IMR-90 (cell line): ENCODE results near the gene MARCHF2. TPM values are rescaled to one million over a fixed set of nuclear protein-coding genes. Genes with fewer than 3 reads are reported as not detected.

ENCODE experiments used
- ATAC-seq: fragments of 200-7000 bp; cut with Tn5 transposase; 2 replicates; pipeline ENCODE4 v1.9.1; 2020; ENCODE audit warnings: low read depth, mild to moderate bottlenecking, moderate library complexity
- BruUV-seq: library from RNA; stranded (reverse); fragments of 400-500 nt; replicated peaks from 2 replicates; lab custom pipeline; 2021; lab: Mats Ljungman, UMichigan
- CTCF ChIA-PET: fragments of 300-600 bp; formaldehyde crosslinking; extraction: SDS; loops from one replicate; lab custom pipeline; 2021; ENCODE audit warnings: antibody characterized with exemption; lab: Yijun Ruan, JAX
- POLR2A ChIA-PET: fragments of 300-600 bp; sonication (Branson Sonifier 250); formaldehyde crosslinking; loops from one replicate; lab custom pipeline; 2022; ENCODE audit warnings: antibody characterized with exemption; ENCODE audit not compliant: unreplicated experiment; lab: Charles Lee
- DNase-seq: peaks from one replicate; pipeline ENCODE4 v3.0.0; 2013
- H2AFZ ChIP-seq: replicated peaks from 2 replicates; pipeline ENCODE3; 2013; ENCODE audit warnings: low read length, mild to moderate bottlenecking; ENCODE audit not compliant: poor library complexity
- H2AK5ac ChIP-seq: 2 replicates; pipeline ENCODE4 v1.6.1; 2013; ENCODE audit warnings: low read depth, low read length, inconsistent platforms
- H2AK9ac ChIP-seq: replicated peaks from 2 replicates; pipeline ENCODE3; 2013; ENCODE audit warnings: mild to moderate bottlenecking, low read depth, low read length, moderate library complexity; ENCODE audit not compliant: poor library complexity
- H2BK120ac ChIP-seq: 2 replicates; pipeline ENCODE4 v1.6.1; 2013; ENCODE audit warnings: low read depth, low read length, inconsistent platforms
- H2BK15ac ChIP-seq: 3 replicates; pipeline ENCODE4 v1.6.1; 2013; ENCODE audit warnings: low read depth, low read length, inconsistent platforms
- H2BK20ac ChIP-seq: 2 replicates; pipeline ENCODE4 v1.6.1; 2013; ENCODE audit warnings: low read depth, mild to moderate bottlenecking, inconsistent platforms, low read length, moderate library complexity
- H2BK5ac ChIP-seq: 2 replicates; pipeline ENCODE4 v1.6.1; 2013; ENCODE audit warnings: mild to moderate bottlenecking, low read depth, low read length, inconsistent platforms; ENCODE audit not compliant: poor library complexity, severe bottlenecking
- H3K14ac ChIP-seq: replicated peaks from 2 replicates; pipeline ENCODE4 v1.6.1; 2013; ENCODE audit warnings: low read depth, low read length, inconsistent platforms
- H3K18ac ChIP-seq: 2 replicates; pipeline ENCODE4 v1.6.1; 2013; ENCODE audit warnings: low read depth, low read length, control low read depth
- H3K23ac ChIP-seq: 2 replicates; pipeline ENCODE4 v1.6.1; 2013; ENCODE audit warnings: low read depth, low read length, inconsistent platforms
- H3K27ac ChIP-seq: 2 replicates; pipeline ENCODE4 v1.5.1; 2013; ENCODE audit warnings: mild to moderate bottlenecking, control low read depth, low read length; ENCODE audit not compliant: insufficient read depth
- H3K27me3 ChIP-seq: 2 replicates; pipeline ENCODE4 v1.6.1; 2013; ENCODE audit warnings: low read length; ENCODE audit not compliant: control insufficient read depth, insufficient read depth
- H3K36me3 ChIP-seq: 2 replicates; pipeline ENCODE4 v1.6.1; 2013; ENCODE audit warnings: low read length, mixed read lengths; ENCODE audit not compliant: control insufficient read depth, insufficient read depth
- H3K4ac ChIP-seq: 2 replicates; pipeline ENCODE4 v1.6.1; 2013; ENCODE audit warnings: low read depth, low read length, inconsistent platforms
- H3K4me1 ChIP-seq: 2 replicates; pipeline ENCODE4 v1.6.1; 2013; ENCODE audit warnings: low read length, mixed read lengths; ENCODE audit not compliant: control insufficient read depth, insufficient read depth
- H3K4me2 ChIP-seq: 2 replicates; pipeline ENCODE4 v1.6.1; 2013; ENCODE audit warnings: low read depth, mild to moderate bottlenecking, control low read depth, low read length, moderate library complexity
- H3K4me3 ChIP-seq: 2 replicates; pipeline ENCODE4 v1.5.1; 2013; ENCODE audit warnings: low read depth, mild to moderate bottlenecking, control low read depth, low read length, moderate library complexity; ENCODE audit not compliant: insufficient read depth
- H3K56ac ChIP-seq: 2 replicates; pipeline ENCODE4 v1.6.1; 2013; ENCODE audit warnings: low read length, inconsistent platforms; ENCODE audit not compliant: insufficient read depth; ENCODE audit errors: extremely low read depth
- H3K79me1 ChIP-seq, 2 experiments: 2 replicates each; pipeline ENCODE4 v1.6.1; 2013; ENCODE audit warnings: low read length in 2 of 2, inconsistent platforms in 1 of 2, low read depth in 1 of 2
- H3K9ac ChIP-seq: 2 replicates; pipeline ENCODE4 v1.6.1; 2013; ENCODE audit warnings: low read depth, low read length, control low read depth
- H3K9me1 ChIP-seq: 2 replicates; pipeline ENCODE4 v1.6.1; 2013; ENCODE audit warnings: low read length, inconsistent platforms; ENCODE audit not compliant: insufficient read depth
- H3K9me3 ChIP-seq: 2 replicates; pipeline ENCODE4 v1.6.1; 2013; ENCODE audit warnings: low read length; ENCODE audit not compliant: control insufficient read depth, insufficient read depth
- H4K20me1 ChIP-seq: 2 replicates; pipeline ENCODE4 v1.6.1; 2013; ENCODE audit warnings: low read length, inconsistent platforms; ENCODE audit not compliant: insufficient read depth
- H4K5ac ChIP-seq: 2 replicates; pipeline ENCODE4 v1.6.1; 2013; ENCODE audit warnings: mild to moderate bottlenecking, low read depth, low read length, control low read depth
- H4K8ac ChIP-seq, 2 experiments: 2 replicates each; pipeline ENCODE4 v1.6.1; 2013; ENCODE audit warnings: low read depth in 2 of 2, low read length in 2 of 2, control low read depth in 1 of 2, inconsistent platforms in 1 of 2
- H4K91ac ChIP-seq: 2 replicates; pipeline ENCODE4 v1.6.1; 2013; ENCODE audit warnings: low read depth, low read length, inconsistent platforms; ENCODE audit not compliant: insufficient read depth
- CHD1 ChIP-seq: IDR thresholded peaks from 2 replicates; pipeline ENCODE4 v1.6.1; 2012; ENCODE audit warnings: low read depth, low read length, improper control_type of control experiment
- CTCF ChIP-seq: conservative IDR thresholded peaks from 2 replicates; pipeline ENCODE4 v1.5.1; 2012; ENCODE audit warnings: mild to moderate bottlenecking, low read depth, low read length, improper control_type of control experiment
- ELK1 ChIP-seq: fragments of 150-350 bp; IDR thresholded peaks from 2 replicates; pipeline ENCODE4 v1.6.1; 2016; ENCODE audit warnings: low read depth, mild to moderate bottlenecking, low read length, moderate library complexity, borderline replicate concordance
- FOS ChIP-seq: fragments of 150-350 bp; IDR thresholded peaks from 2 replicates; pipeline ENCODE4 v1.6.1; 2016; ENCODE audit warnings: low read depth, low read length
- MAFK ChIP-seq: IDR thresholded peaks from 2 replicates; pipeline ENCODE4 v1.6.1; 2012; ENCODE audit warnings: low read depth, low read length, improper control_type of control experiment
- MAZ ChIP-seq: IDR thresholded peaks from 2 replicates; pipeline ENCODE4 v1.6.1; 2012; ENCODE audit warnings: low read depth, mild to moderate bottlenecking, low read length, improper control_type of control experiment, moderate library complexity, borderline replicate concordance
- MXI1 ChIP-seq: IDR thresholded peaks from 2 replicates; pipeline ENCODE4 v1.6.1; 2012; ENCODE audit warnings: low read depth, mild to moderate bottlenecking, low read length, moderate library complexity, borderline replicate concordance
- NFE2L2 ChIP-seq: fragments of 150-350 bp; IDR thresholded peaks from 2 replicates; pipeline ENCODE4 v1.6.1; 2016; ENCODE audit warnings: low read depth, mild to moderate bottlenecking, low read length
- POLR2A ChIP-seq: IDR thresholded peaks from 2 replicates; pipeline ENCODE4 v1.6.1; 2012; ENCODE audit warnings: mild to moderate bottlenecking, low read depth, low read length
- RFX5 ChIP-seq: IDR thresholded peaks from 2 replicates; pipeline ENCODE4 v1.8.0; 2012; ENCODE audit warnings: low read depth, mild to moderate bottlenecking, low read length, moderate library complexity
- USF2 ChIP-seq: fragments of 150-350 bp; IDR thresholded peaks from 2 replicates; pipeline ENCODE4 v1.6.1; 2017; ENCODE audit warnings: mild to moderate bottlenecking, antibody characterized with exemption, low read length, low read depth
- WGBS, 2 experiments: methylation state at CpG; one replicate each; pipeline versions ENCODE4 v1.1.5 to v1.1.7; 2013; ENCODE audit warnings: missing lambda C conversion rate in 2 of 2; ENCODE audit not compliant: insufficient read length in 1 of 2; ENCODE audit errors: extremely low coverage in 2 of 2; 5-methylcytosine and 5-hydroxymethylcytosine counted together
- dilution Hi-C: fragments of 300-500 bp; cut with HindIII; formaldehyde crosslinking; loops from one replicate; pipeline ENCODE4 v1.14.3; 2018; ENCODE audit warnings: low sequenced_read_pairs; ENCODE audit not compliant: unreplicated experiment
- in situ Hi-C: fragments of 300-500 bp; cut with MboI; formaldehyde crosslinking; loops from 3 replicates; pipeline ENCODE4 v1.14.3; 2019; ENCODE audit warnings: low sequenced_read_pairs, inconsistent platforms, mixed read lengths
- intact Hi-C: fragments of 100-400 bp; cut with micrococcal nuclease; formaldehyde crosslinking; loops from 2 replicates; pipeline ENCODE4 v1.10.0; 2022
- polyA plus RNA-seq, 3 experiments: library from polyadenylated mRNA; depleted of rRNA; stranded (reverse); fragments of >200 nt; gene quantifications; 2 replicates each; pipeline ENCODE4 v1.2.3, GENCODE V29; 2012; ENCODE audit warnings: low replicate concordance in 1 of 3
- total RNA-seq: library from RNA; depleted of rRNA; stranded (reverse); fragments of >200 nt; gene quantifications from 2 replicates; pipeline ENCODE4 v1.2.3, GENCODE V29; 2012

Gene MARCHF2
- total and polyA plus RNA-seq, 2 of the 4 experiments (the other 2 are of a cell fraction), result 33.8 to 58.8 TPM

GRCh38 chr19:8488365-8488764, 75.3 kb downstream of the MARCHF2 start:
- H3K56ac ChIP-seq, result no peak overlapping the region
- H2BK15ac ChIP-seq, result no peak overlapping the region
- no peak overlapping the region for H2AK5ac ChIP-seq
- in situ Hi-C loops, result no loop called here
- ChIA-PET POLR2A (no interaction called here), CTCF (no interaction called here)
- WGBS, 2 experiments, result 64% methylated on average over 4 of the region's 15 CpGs; no CpG with 5 or more reads in 1 of the 2 experiments
- dilution Hi-C loops, result no loop called here
- peaks cover 66% of the 10 kb centered on the region for H3K36me3 ChIP-seq
- peaks cover 8 to 50% of the 10 kb centered on the region in 2 experiments for H3K79me1 ChIP-seq
- H3K27me3 ChIP-seq, result no peaks in the 10 kb centered on the region
- intact Hi-C loops, result no loop called here
- no peaks in the 10 kb centered on the region for H3K4me1 ChIP-seq
- BruUV-seq, result no TSS peak
- H3K18ac ChIP-seq, result no peak overlapping the region
- no peak overlapping the region for H4K91ac ChIP-seq
- no peak overlapping the region for H3K4me2 ChIP-seq
- H3K27ac ChIP-seq, result no peak overlapping the region
- peaks cover 37% of the 10 kb centered on the region for H4K20me1 ChIP-seq
- no peaks in the 10 kb centered on the region for H3K9me3 ChIP-seq
- H2BK120ac ChIP-seq, result no peak overlapping the region
- ATAC-seq, result no peak
- no peak overlapping the region for H3K14ac ChIP-seq
- no peak overlapping the region for H3K4ac ChIP-seq
- H4K5ac ChIP-seq, result no peak overlapping the region
- H4K8ac ChIP-seq, result no peak overlapping the region
- no peak overlapping the region for H2BK20ac ChIP-seq
- H3K23ac ChIP-seq, result no peak overlapping the region
- no peak overlapping the region for H3K4me3 ChIP-seq
- no peak overlapping the region for H2AK9ac ChIP-seq
- H2BK5ac ChIP-seq, result no peak overlapping the region
- TF ChIP-seq FOS, result no peak
- TF ChIP-seq MXI1, result no peak
- no peak for TF ChIP-seq NFE2L2
- no peak for TF ChIP-seq POLR2A
- TF ChIP-seq CTCF, result no peak
- TF ChIP-seq USF2, result no peak
- TF ChIP-seq CHD1, result no peak
- TF ChIP-seq MAZ, result no peak
- TF ChIP-seq MAFK, result no peak
- TF ChIP-seq ELK1, result no peak
- no peak for TF ChIP-seq RFX5
- DNase-seq, result no peak
- no peak overlapping the region for H2AFZ ChIP-seq
- peaks cover 4% of the 10 kb centered on the region; the same call in 1 of the 2 replicates for H3K9me1 ChIP-seq
- H3K9ac ChIP-seq, result no peak overlapping the region
